Neural progenitor cell (in vitro differentiated cells): ENCODE data around the gene RAI14. TPM values are rescaled to one million over a fixed set of nuclear protein-coding genes. Genes with fewer than 3 reads are reported as not detected.

Experiments
- DNase-seq: peaks from one replicate; pipeline ENCODE4 v3.0.0-alpha.2; 2016; ENCODE audit warnings: low spot score
- H2AFZ ChIP-seq: fragments of 200-600 bp; sonication (generic); replicated peaks from 2 replicates; pipeline ENCODE4 v1.6.1; 2016; ENCODE audit warnings: antibody characterized with exemption
- H3F3A ChIP-seq: fragments of 200-600 bp; sonication (generic); 2 replicates; pipeline ENCODE4 v1.6.1; 2016; ENCODE audit warnings: antibody characterized with exemption, low read depth
- H3K27ac ChIP-seq: fragments of 200-600 bp; sonication (generic); 2 replicates; pipeline ENCODE4 v1.5.1; 2016; ENCODE audit warnings: mild to moderate bottlenecking
- H3K27me3 ChIP-seq: fragments of 200-600 bp; sonication (generic); 2 replicates; pipeline ENCODE4 v1.6.1; 2016; ENCODE audit warnings: mild to moderate bottlenecking, moderate library complexity
- H3K36me3 ChIP-seq: fragments of 200-600 bp; sonication (generic); 2 replicates; pipeline ENCODE4 v1.5.1; 2016
- H3K4me1 ChIP-seq: fragments of 200-600 bp; sonication (generic); 2 replicates; pipeline ENCODE4 v1.6.1; 2016; ENCODE audit warnings: mixed run types
- H3K4me2 ChIP-seq: fragments of 200-600 bp; sonication (generic); 2 replicates; pipeline ENCODE4 v1.6.1; 2016
- H3K4me3 ChIP-seq: fragments of 200-600 bp; sonication (generic); 2 replicates; pipeline ENCODE4 v1.5.1; 2016
- H3K79me2 ChIP-seq: fragments of 200-600 bp; sonication (generic); 2 replicates; pipeline ENCODE4 v1.6.1; 2016; ENCODE audit warnings: low read depth
- H3K9ac ChIP-seq: fragments of 200-600 bp; sonication (generic); 2 replicates; pipeline ENCODE4 v1.6.1; 2016
- H3K9me3 ChIP-seq: fragments of 200-600 bp; sonication (generic); 2 replicates; pipeline ENCODE4 v1.5.1; 2016; ENCODE audit warnings: low read depth
- H4K20me1 ChIP-seq: fragments of 200-600 bp; sonication (generic); 2 replicates; pipeline ENCODE4 v1.6.1; 2016; ENCODE audit warnings: low read depth
- H3K27ac Mint-ChIP-seq: 3 replicates; pipeline ENCODE4 v1.8.0; 2021; ENCODE audit warnings: mixed read lengths
- H3K27me3 Mint-ChIP-seq: 2 replicates; pipeline ENCODE4 v1.8.0; 2022; ENCODE audit warnings: low read depth, mild to moderate bottlenecking, inconsistent platforms, moderate library complexity, mixed read lengths; ENCODE audit not compliant: insufficient read depth
- H3K36me3 Mint-ChIP-seq: 3 replicates; pipeline ENCODE4 v1.8.0; 2021; ENCODE audit warnings: mixed read lengths
- H3K4me1 Mint-ChIP-seq: 3 replicates; pipeline ENCODE4 v1.8.0; 2021; ENCODE audit warnings: mixed read lengths
- H3K4me3 Mint-ChIP-seq: 3 replicates; pipeline ENCODE4 v1.8.0; 2021; ENCODE audit warnings: mild to moderate bottlenecking, moderate library complexity, mixed read lengths
- H3K9me3 Mint-ChIP-seq: 3 replicates; pipeline ENCODE4 v1.8.0; 2020; ENCODE audit warnings: mixed read lengths
- EZH2 ChIP-seq: fragments of 200-600 bp; sonication (generic); IDR thresholded peaks from 2 replicates; pipeline ENCODE4 v1.6.1; 2017; ENCODE audit warnings: antibody characterized with exemption, mild to moderate bottlenecking, moderate library complexity
- EZH2phosphoT487 ChIP-seq: fragments of 200-600 bp; sonication (generic); IDR thresholded peaks from 2 replicates; pipeline ENCODE4 v1.6.1; 2017; ENCODE audit warnings: antibody characterized with exemption
- total RNA-seq: library from RNA; depleted of rRNA; stranded (reverse); fragments of >200 nt; gene quantifications from 2 replicates; pipeline ENCODE4 v1.2.3, GENCODE V29; 2015; ENCODE audit warnings: low replicate concordance
- TF ChIP-seq, protein P1 (sequence below): fragments of 200-600 bp; sonication (generic); IDR thresholded peaks from 2 replicates; pipeline ENCODE4 v1.5.1; 2017; ENCODE audit warnings: antibody characterized with exemption, mild to moderate bottlenecking

Gene RAI14
- total RNA-seq, 1 donor from 2014 or later = 54.6 TPM

DNA sequence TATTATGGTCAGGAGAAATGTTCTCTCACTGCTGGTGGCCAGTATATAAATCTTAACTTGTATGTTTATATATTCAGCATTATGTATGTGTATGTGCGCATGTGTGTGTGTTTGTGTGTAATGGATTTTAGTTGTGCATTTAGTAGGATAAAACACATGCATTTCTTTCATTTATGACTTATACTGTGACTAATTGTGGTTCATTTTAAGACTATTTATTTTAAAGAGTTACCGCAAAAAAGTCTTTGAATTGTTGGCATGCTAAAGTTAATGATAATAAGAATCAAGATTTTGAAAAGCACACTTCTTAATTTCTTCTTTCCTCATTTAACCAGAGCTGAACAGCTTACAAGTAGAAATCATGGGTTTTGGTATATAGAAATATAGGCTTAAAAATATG is 60.9 kb downstream of the RAI14 start:
- peaks cover 15% of the 10 kb centered on the region for H3K4me1 ChIP-seq
- H3K36me3 ChIP-seq = no peaks in the 10 kb centered on the region
- H2AFZ ChIP-seq = no peak overlapping the region
- no peaks in the 10 kb centered on the region for H3K27me3 Mint-ChIP-seq
- H3K27ac ChIP-seq = no peak overlapping the region
- peaks cover 27% of the 10 kb centered on the region for H3K36me3 Mint-ChIP-seq
- TF ChIP-seq EZH2phosphoT487 (no peak), EZH2 (no peak)
- TF ChIP-seq, protein P1, sequence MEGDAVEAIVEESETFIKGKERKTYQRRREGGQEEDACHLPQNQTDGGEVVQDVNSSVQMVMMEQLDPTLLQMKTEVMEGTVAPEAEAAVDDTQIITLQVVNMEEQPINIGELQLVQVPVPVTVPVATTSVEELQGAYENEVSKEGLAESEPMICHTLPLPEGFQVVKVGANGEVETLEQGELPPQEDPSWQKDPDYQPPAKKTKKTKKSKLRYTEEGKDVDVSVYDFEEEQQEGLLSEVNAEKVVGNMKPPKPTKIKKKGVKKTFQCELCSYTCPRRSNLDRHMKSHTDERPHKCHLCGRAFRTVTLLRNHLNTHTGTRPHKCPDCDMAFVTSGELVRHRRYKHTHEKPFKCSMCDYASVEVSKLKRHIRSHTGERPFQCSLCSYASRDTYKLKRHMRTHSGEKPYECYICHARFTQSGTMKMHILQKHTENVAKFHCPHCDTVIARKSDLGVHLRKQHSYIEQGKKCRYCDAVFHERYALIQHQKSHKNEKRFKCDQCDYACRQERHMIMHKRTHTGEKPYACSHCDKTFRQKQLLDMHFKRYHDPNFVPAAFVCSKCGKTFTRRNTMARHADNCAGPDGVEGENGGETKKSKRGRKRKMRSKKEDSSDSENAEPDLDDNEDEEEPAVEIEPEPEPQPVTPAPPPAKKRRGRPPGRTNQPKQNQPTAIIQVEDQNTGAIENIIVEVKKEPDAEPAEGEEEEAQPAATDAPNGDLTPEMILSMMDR = no peak
- peaks cover 26% of the 10 kb centered on the region for H3K4me1 Mint-ChIP-seq
- H3K4me2 ChIP-seq = peak overlapping the region; percentile 6
- no peak for DNase-seq
- peak overlapping the region; percentile 91 for H3K27ac Mint-ChIP-seq
- H3K9ac ChIP-seq = no peak overlapping the region
- no peaks in the 10 kb centered on the region for H3K9me3 ChIP-seq
- no peak overlapping the region for H3K4me3 Mint-ChIP-seq
- no peak overlapping the region for H3K4me3 ChIP-seq
- peaks cover 62% of the 10 kb centered on the region for H3K79me2 ChIP-seq
- no peaks in the 10 kb centered on the region for H3F3A ChIP-seq
- peaks cover 20% of the 10 kb centered on the region for H4K20me1 ChIP-seq
- no peaks in the 10 kb centered on the region for H3K9me3 Mint-ChIP-seq
- no peaks in the 10 kb centered on the region for H3K27me3 ChIP-seq

DNA sequence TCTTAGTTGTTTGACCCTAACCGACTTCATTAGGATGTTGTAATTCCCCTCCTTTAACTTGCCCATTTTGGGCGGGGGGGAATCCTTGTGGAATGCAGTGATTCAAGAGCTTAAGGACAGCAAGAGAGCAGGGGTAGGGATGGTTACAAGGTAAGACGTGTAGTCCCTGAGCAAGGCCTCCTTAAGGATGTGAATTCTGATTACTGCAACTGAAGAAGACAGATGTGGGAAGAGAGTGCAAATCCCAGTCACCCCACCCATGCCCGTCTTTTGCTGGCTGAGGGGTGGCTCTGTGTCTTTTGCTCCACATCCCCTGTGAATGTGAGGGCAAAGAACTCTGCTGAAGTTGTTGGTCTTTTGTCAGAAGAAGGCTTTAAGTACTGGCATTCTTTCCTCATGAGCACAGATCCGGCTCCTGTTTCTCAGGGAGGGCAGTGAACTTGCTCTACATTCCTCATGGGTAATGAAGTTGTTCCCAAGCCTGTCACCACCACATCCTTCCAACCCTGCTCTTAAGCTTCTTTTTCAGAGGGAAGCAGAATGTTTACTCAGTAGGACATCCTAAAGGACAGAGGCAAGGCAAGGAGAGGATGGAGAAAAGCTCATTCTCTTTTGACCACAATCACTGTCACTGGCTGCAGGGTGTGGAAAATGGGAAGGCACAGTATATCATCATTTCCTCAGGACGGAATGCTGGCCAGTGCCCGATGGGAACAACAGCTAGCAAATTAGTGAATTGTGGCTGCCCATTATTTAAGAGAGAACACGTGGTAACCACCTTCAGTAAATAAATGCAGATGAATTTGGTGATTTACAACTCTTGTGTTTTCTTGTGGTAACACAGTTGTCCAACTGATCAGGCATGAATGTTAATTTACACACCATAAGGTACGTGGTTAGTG is 61.5 kb downstream of the RAI14 start:
- Histone ChIP-seq H3K4me3 (no peak overlapping the region), H3K27me3 (no peaks in the 10 kb centered on the region), H2AFZ (no peak overlapping the region), H3K79me2 (peaks cover 62% of the 10 kb centered on the region), H3K4me1 (peaks cover 15% of the 10 kb centered on the region), H3K4me2 (peak overlapping the region; percentile 6), H4K20me1 (peaks cover 20% of the 10 kb centered on the region), H3K9me3 (no peaks in the 10 kb centered on the region), H3F3A (no peaks in the 10 kb centered on the region), H3K27ac (no peak overlapping the region), H3K36me3 (no peaks in the 10 kb centered on the region), H3K9ac (no peak overlapping the region)
- no peaks in the 10 kb centered on the region for H3K9me3 Mint-ChIP-seq
- H3K4me1 Mint-ChIP-seq = peaks cover 26% of the 10 kb centered on the region
- DNase-seq = peak; percentile 49
- H3K27me3 Mint-ChIP-seq = no peaks in the 10 kb centered on the region
- H3K27ac Mint-ChIP-seq = peak overlapping the region; percentile 91
- peaks cover 23% of the 10 kb centered on the region for H3K36me3 Mint-ChIP-seq
- H3K4me3 Mint-ChIP-seq = no peak overlapping the region
- TF ChIP-seq EZH2 = no peak
- TF ChIP-seq, protein P1 = no peak
- no peak for TF ChIP-seq EZH2phosphoT487

DNA sequence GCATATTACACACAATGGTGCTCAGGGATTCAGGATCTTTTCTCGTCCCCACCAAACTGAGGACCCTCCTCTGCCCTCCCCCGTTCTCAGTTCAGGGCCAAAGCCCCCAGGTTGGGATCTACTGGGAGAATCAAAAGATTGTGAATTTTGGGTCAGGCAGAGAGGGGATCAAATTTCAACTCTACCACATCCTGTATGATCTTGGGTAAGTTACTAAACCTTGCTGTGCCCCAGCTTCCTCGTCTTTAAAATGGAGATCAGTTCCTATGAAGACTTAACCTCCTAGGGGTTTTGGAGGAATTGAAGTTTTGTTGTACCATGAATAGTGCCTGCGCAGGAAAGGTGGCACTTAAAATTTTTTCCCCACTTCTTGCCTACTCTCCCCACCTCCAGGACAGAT is 62.4 kb downstream of the RAI14 start:
- Histone ChIP-seq H3K4me1 (peaks cover 15% of the 10 kb centered on the region), H2AFZ (no peak overlapping the region), H3K27ac (no peak overlapping the region), H3K27me3 (no peaks in the 10 kb centered on the region), H3K36me3 (no peaks in the 10 kb centered on the region), H3K4me3 (no peak overlapping the region), H3K79me2 (peaks cover 64% of the 10 kb centered on the region), H3F3A (no peaks in the 10 kb centered on the region), H3K9me3 (no peaks in the 10 kb centered on the region), H4K20me1 (peaks cover 20% of the 10 kb centered on the region), H3K4me2 (no peak overlapping the region), H3K9ac (no peak overlapping the region)
- Mint-ChIP-seq H3K27ac (peak overlapping the region; percentile 4), H3K4me3 (no peak overlapping the region), H3K4me1 (peaks cover 26% of the 10 kb centered on the region), H3K27me3 (no peaks in the 10 kb centered on the region), H3K36me3 (peaks cover 20% of the 10 kb centered on the region), H3K9me3 (no peaks in the 10 kb centered on the region)
- no peak for DNase-seq
- TF ChIP-seq EZH2 (no peak), EZH2phosphoT487 (no peak)
- TF ChIP-seq, protein P1 = no peak
